ENCODE measurements around the gene SLC31A1. TPM values are rescaled to one million over a fixed set of nuclear protein-coding genes. Genes with fewer than 3 reads are reported as not detected.

Gene SLC31A1
- total RNA-seq, 1 experiment from 2014 or later: 13.5 TPM

- Histone ChIP-seq H3K36me3 (ENCODE audit: insufficient read depth, low read length) (peaks cover 86% of the 10 kb centered on the region), H3K9ac (ENCODE audit: low read length) (no peak overlapping the region), H4K20me1 (ENCODE audit: insufficient read depth, low read depth, low read length) (no peaks in the 10 kb centered on the region), H3K79me2 (ENCODE audit: low read length) (no peaks in the 10 kb centered on the region), H3K4me2 (ENCODE audit: low read depth, low read length, poor library complexity, severe bottlenecking) (no peak overlapping the region), H3K9me2 (replicated peaks; ENCODE audit: insufficient read depth, low read length) (no peaks in the 10 kb centered on the region), H3K27me3 (ENCODE audit: low read length) (no peaks in the 10 kb centered on the region), H3K9me3 (ENCODE audit: low read length) (no peaks in the 10 kb centered on the region), H3K4me3 (ENCODE audit: low read length) (no peak overlapping the region), H2AFZ (ENCODE audit: low read length) (no peak overlapping the region), H3K4me1 (ENCODE audit: low read length) (no peaks in the 10 kb centered on the region), H3K27ac (ENCODE audit: low read length) (no peak overlapping the region)
- DNase-seq: no peak
Observed at GRCh38 chr9:113184539-113184938, 36.8 kb upstream of the SLC31A1 start.

GRCh38 chr9:113185271-113185670 is 36.1 kb upstream of the SLC31A1 start:
- Histone ChIP-seq H2AFZ (ENCODE audit: low read length) (no peak overlapping the region), H3K27me3 (ENCODE audit: low read length) (no peaks in the 10 kb centered on the region), H4K20me1 (ENCODE audit: insufficient read depth, low read depth, low read length) (no peaks in the 10 kb centered on the region), H3K4me3 (ENCODE audit: low read length) (no peak overlapping the region), H3K27ac (ENCODE audit: low read length) (no peak overlapping the region), H3K79me2 (ENCODE audit: low read length) (peaks cover 2% of the 10 kb centered on the region; the same call in 1 of the 2 replicates), H3K36me3 (ENCODE audit: insufficient read depth, low read length) (peaks cover 86% of the 10 kb centered on the region), H3K9ac (ENCODE audit: low read length) (no peak overlapping the region), H3K4me2 (ENCODE audit: low read depth, low read length, poor library complexity, severe bottlenecking) (no peak overlapping the region), H3K9me3 (ENCODE audit: low read length) (no peaks in the 10 kb centered on the region), H3K4me1 (ENCODE audit: low read length) (no peaks in the 10 kb centered on the region), H3K9me2 (replicated peaks; ENCODE audit: insufficient read depth, low read length) (no peaks in the 10 kb centered on the region)
- DNase-seq: no peak

- no peaks in the 10 kb centered on the region for H4K20me1 ChIP-seq (ENCODE audit: insufficient read depth, low read depth, low read length)
- no peak overlapping the region for H3K4me2 ChIP-seq (ENCODE audit: low read depth, low read length, poor library complexity, severe bottlenecking)
- H3K4me3 ChIP-seq (ENCODE audit: low read length): no peak overlapping the region
- no peak overlapping the region for H3K9ac ChIP-seq (ENCODE audit: low read length)
- no peaks in the 10 kb centered on the region for H3K27me3 ChIP-seq (ENCODE audit: low read length)
- H3K9me2 ChIP-seq (replicated peaks; ENCODE audit: insufficient read depth, low read length): no peaks in the 10 kb centered on the region
- peaks cover 85% of the 10 kb centered on the region for H3K36me3 ChIP-seq (ENCODE audit: insufficient read depth, low read length)
- H3K27ac ChIP-seq (ENCODE audit: low read length): no peak overlapping the region
- H3K9me3 ChIP-seq (ENCODE audit: low read length): no peaks in the 10 kb centered on the region
- H3K4me1 ChIP-seq (ENCODE audit: low read length): no peaks in the 10 kb centered on the region
- DNase-seq: no peak
- peaks cover 3% of the 10 kb centered on the region; the same call in 1 of the 2 replicates for H3K79me2 ChIP-seq (ENCODE audit: low read length)
- H2AFZ ChIP-seq (ENCODE audit: low read length): no peak overlapping the region
Observed at GRCh38 chr9:113186137-113186755, 35.1 kb upstream of the SLC31A1 start.

- H3K4me1 ChIP-seq (ENCODE audit: low read length): no peaks in the 10 kb centered on the region
- no peaks in the 10 kb centered on the region for H3K27me3 ChIP-seq (ENCODE audit: low read length)
- no peak overlapping the region for H3K9ac ChIP-seq (ENCODE audit: low read length)
- no peak overlapping the region for H3K4me2 ChIP-seq (ENCODE audit: low read depth, low read length, poor library complexity, severe bottlenecking)
- H3K9me3 ChIP-seq (ENCODE audit: low read length): no peaks in the 10 kb centered on the region
- H3K36me3 ChIP-seq (ENCODE audit: insufficient read depth, low read length): peaks cover 83% of the 10 kb centered on the region
- no peaks in the 10 kb centered on the region for H4K20me1 ChIP-seq (ENCODE audit: insufficient read depth, low read depth, low read length)
- no peaks in the 10 kb centered on the region for H3K9me2 ChIP-seq (replicated peaks; ENCODE audit: insufficient read depth, low read length)
- no peak for DNase-seq
- H3K4me3 ChIP-seq (ENCODE audit: low read length): no peak overlapping the region
- H3K79me2 ChIP-seq (ENCODE audit: low read length): peaks cover 3% of the 10 kb centered on the region; the same call in 1 of the 2 replicates
- H2AFZ ChIP-seq (ENCODE audit: low read length): no peak overlapping the region
- no peak overlapping the region for H3K27ac ChIP-seq (ENCODE audit: low read length)
Observed at GRCh38 chr9:113187929-113188595, 33.3 kb upstream of the SLC31A1 start.

GRCh38 chr9:113192455-113192854 is 28.9 kb upstream of the SLC31A1 start:
- no peaks in the 10 kb centered on the region for H4K20me1 ChIP-seq (ENCODE audit: insufficient read depth, low read depth, low read length)
- H3K4me1 ChIP-seq (ENCODE audit: low read length): no peaks in the 10 kb centered on the region
- H3K9me3 ChIP-seq (ENCODE audit: low read length): no peaks in the 10 kb centered on the region
- H3K4me2 ChIP-seq (ENCODE audit: low read depth, low read length, poor library complexity, severe bottlenecking): no peak overlapping the region
- H3K27me3 ChIP-seq (ENCODE audit: low read length): no peaks in the 10 kb centered on the region
- H3K9ac ChIP-seq (ENCODE audit: low read length): no peak overlapping the region
- no peak overlapping the region for H3K27ac ChIP-seq (ENCODE audit: low read length)
- H3K4me3 ChIP-seq (ENCODE audit: low read length): no peak overlapping the region
- H3K9me2 ChIP-seq (replicated peaks; ENCODE audit: insufficient read depth, low read length): no peaks in the 10 kb centered on the region
- no peak overlapping the region for H2AFZ ChIP-seq (ENCODE audit: low read length)
- peaks cover 57% of the 10 kb centered on the region; the same call in 1 of the 2 replicates for H3K36me3 ChIP-seq (ENCODE audit: insufficient read depth, low read length)
- no peak for DNase-seq
- H3K79me2 ChIP-seq (ENCODE audit: low read length): peaks cover 10% of the 10 kb centered on the region

GRCh38 chr9:113199683-113200329 is 21.5 kb upstream of the SLC31A1 start:
- peaks cover 10% of the 10 kb centered on the region for H3K79me2 ChIP-seq (ENCODE audit: low read length)
- H3K36me3 ChIP-seq (ENCODE audit: insufficient read depth, low read length): peaks cover 54% of the 10 kb centered on the region

GRCh38 chr9:113205432-113205831 is 15.9 kb upstream of the SLC31A1 start:
- no peak overlapping the region for H3K27ac ChIP-seq (ENCODE audit: low read length)
- H4K20me1 ChIP-seq (ENCODE audit: insufficient read depth, low read depth, low read length): no peaks in the 10 kb centered on the region
- H3K9me2 ChIP-seq (replicated peaks; ENCODE audit: insufficient read depth, low read length): no peaks in the 10 kb centered on the region
- no peaks in the 10 kb centered on the region for H3K27me3 ChIP-seq (ENCODE audit: low read length)
- H3K9ac ChIP-seq (ENCODE audit: low read length): no peak overlapping the region
- H3K4me1 ChIP-seq (ENCODE audit: low read length): peaks cover 19% of the 10 kb centered on the region
- no peak for DNase-seq
- no peak overlapping the region for H3K4me3 ChIP-seq (ENCODE audit: low read length)
- peaks cover 39% of the 10 kb centered on the region for H3K79me2 ChIP-seq (ENCODE audit: low read length)
- no peaks in the 10 kb centered on the region for H3K9me3 ChIP-seq (ENCODE audit: low read length)
- H3K36me3 ChIP-seq (ENCODE audit: insufficient read depth, low read length): peaks cover 64% of the 10 kb centered on the region
- H2AFZ ChIP-seq (ENCODE audit: low read length): no peak overlapping the region
- no peak overlapping the region for H3K4me2 ChIP-seq (ENCODE audit: low read depth, low read length, poor library complexity, severe bottlenecking)

More at GRCh38 chr9:113199683-113200329, 21.5 kb upstream of the SLC31A1 start:
- no peak overlapping the region for H3K9ac ChIP-seq (ENCODE audit: low read length)
- no peak for DNase-seq
- no peak overlapping the region for H3K27ac ChIP-seq (ENCODE audit: low read length)
- H3K9me2 ChIP-seq (replicated peaks; ENCODE audit: insufficient read depth, low read length): no peaks in the 10 kb centered on the region
- H3K4me2 ChIP-seq (ENCODE audit: low read depth, low read length, poor library complexity, severe bottlenecking): no peak overlapping the region
- H2AFZ ChIP-seq (ENCODE audit: low read length): no peak overlapping the region
- no peaks in the 10 kb centered on the region for H3K27me3 ChIP-seq (ENCODE audit: low read length)
- H3K4me1 ChIP-seq (ENCODE audit: low read length): no peaks in the 10 kb centered on the region
- no peaks in the 10 kb centered on the region for H4K20me1 ChIP-seq (ENCODE audit: insufficient read depth, low read depth, low read length)
- no peak overlapping the region for H3K4me3 ChIP-seq (ENCODE audit: low read length)
- H3K9me3 ChIP-seq (ENCODE audit: low read length): no peaks in the 10 kb centered on the region

- Histone ChIP-seq H2AFZ (ENCODE audit: low read length) (no peak overlapping the region), H4K20me1 (ENCODE audit: insufficient read depth, low read depth, low read length) (no peaks in the 10 kb centered on the region), H3K9me3 (ENCODE audit: low read length) (no peaks in the 10 kb centered on the region), H3K27ac (ENCODE audit: low read length) (no peak overlapping the region), H3K4me1 (ENCODE audit: low read length) (peaks cover 19% of the 10 kb centered on the region), H3K27me3 (ENCODE audit: low read length) (no peaks in the 10 kb centered on the region), H3K4me2 (ENCODE audit: low read depth, low read length, poor library complexity, severe bottlenecking) (no peak overlapping the region), H3K79me2 (ENCODE audit: low read length) (peaks cover 39% of the 10 kb centered on the region), H3K9me2 (replicated peaks; ENCODE audit: insufficient read depth, low read length) (no peaks in the 10 kb centered on the region), H3K4me3 (ENCODE audit: low read length) (no peak overlapping the region), H3K36me3 (ENCODE audit: insufficient read depth, low read length) (peaks cover 64% of the 10 kb centered on the region), H3K9ac (ENCODE audit: low read length) (no peak overlapping the region)
- DNase-seq: peak; percentile 12
Observed at GRCh38 chr9:113205861-113206260, 15.5 kb upstream of the SLC31A1 start.

Measured in Karpas-422 (cell line).